ENCODE measurements around the gene MFSD12. TPM values are rescaled to one million over a fixed set of nuclear protein-coding genes. Genes with fewer than 3 reads are reported as not detected.
"Not testable (repeated sequence)": the region's sequence is repeated elsewhere in the genome, so short reads cannot be mapped to it uniquely, and the experiment has no call there.

The MFSD12 gene
- total RNA-seq, 1 donor from 2014 or later, result 154 TPM

DNA sequence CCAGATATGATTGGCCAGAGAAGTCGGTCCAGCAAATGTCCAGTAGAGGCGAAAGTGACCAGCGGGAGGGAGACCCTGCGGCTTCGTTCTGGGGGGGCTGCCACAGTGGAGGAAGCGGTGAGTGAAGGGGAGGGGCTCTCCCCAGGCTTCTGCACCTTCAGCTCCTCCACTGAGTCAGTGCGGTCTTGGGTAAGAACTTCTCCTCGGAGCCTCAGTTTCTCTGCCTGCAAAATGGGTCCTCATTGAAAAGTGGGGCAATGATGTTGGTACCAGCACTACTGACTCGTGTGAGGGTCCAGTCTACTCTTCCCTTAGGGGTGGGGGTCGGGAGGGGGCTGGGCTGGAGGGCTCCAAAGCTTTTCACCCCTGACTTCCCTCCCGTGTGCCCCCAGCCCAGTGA, 32.1 kb upstream of the MFSD12 start:
- Histone ChIP-seq H3K4me3 (ENCODE audit: low read depth, low read length) (no peak overlapping the region), H3K27me3 (ENCODE audit: control insufficient read depth, insufficient read depth, low read length) (peaks cover 26% of the 10 kb centered on the region), H3K36me3 (ENCODE audit: control insufficient read depth, insufficient read depth, low read length) (no peaks in the 10 kb centered on the region)
- DNase-seq (ENCODE audit: low read depth), result no peak
- TF ChIP-seq, protein P1, sequence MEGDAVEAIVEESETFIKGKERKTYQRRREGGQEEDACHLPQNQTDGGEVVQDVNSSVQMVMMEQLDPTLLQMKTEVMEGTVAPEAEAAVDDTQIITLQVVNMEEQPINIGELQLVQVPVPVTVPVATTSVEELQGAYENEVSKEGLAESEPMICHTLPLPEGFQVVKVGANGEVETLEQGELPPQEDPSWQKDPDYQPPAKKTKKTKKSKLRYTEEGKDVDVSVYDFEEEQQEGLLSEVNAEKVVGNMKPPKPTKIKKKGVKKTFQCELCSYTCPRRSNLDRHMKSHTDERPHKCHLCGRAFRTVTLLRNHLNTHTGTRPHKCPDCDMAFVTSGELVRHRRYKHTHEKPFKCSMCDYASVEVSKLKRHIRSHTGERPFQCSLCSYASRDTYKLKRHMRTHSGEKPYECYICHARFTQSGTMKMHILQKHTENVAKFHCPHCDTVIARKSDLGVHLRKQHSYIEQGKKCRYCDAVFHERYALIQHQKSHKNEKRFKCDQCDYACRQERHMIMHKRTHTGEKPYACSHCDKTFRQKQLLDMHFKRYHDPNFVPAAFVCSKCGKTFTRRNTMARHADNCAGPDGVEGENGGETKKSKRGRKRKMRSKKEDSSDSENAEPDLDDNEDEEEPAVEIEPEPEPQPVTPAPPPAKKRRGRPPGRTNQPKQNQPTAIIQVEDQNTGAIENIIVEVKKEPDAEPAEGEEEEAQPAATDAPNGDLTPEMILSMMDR (IDR thresholded peaks at IDR 0.05; ENCODE audit: insufficient read depth, low read length, poor library complexity, severe bottlenecking), result no peak

- Histone ChIP-seq H3K4me3 (ENCODE audit: low read depth, low read length) (no peak overlapping the region), H3K36me3 (ENCODE audit: control insufficient read depth, insufficient read depth, low read length) (no peaks in the 10 kb centered on the region), H3K27me3 (ENCODE audit: control insufficient read depth, insufficient read depth, low read length) (peaks cover 18% of the 10 kb centered on the region)
- DNase-seq (ENCODE audit: low read depth), result no peak
- TF ChIP-seq, protein P1 (IDR thresholded peaks at IDR 0.05; ENCODE audit: insufficient read depth, low read length, poor library complexity, severe bottlenecking), result no peak
Measured at GRCh38 chr19:3586707-3587346, 29.4 kb upstream of the MFSD12 start.

DNA sequence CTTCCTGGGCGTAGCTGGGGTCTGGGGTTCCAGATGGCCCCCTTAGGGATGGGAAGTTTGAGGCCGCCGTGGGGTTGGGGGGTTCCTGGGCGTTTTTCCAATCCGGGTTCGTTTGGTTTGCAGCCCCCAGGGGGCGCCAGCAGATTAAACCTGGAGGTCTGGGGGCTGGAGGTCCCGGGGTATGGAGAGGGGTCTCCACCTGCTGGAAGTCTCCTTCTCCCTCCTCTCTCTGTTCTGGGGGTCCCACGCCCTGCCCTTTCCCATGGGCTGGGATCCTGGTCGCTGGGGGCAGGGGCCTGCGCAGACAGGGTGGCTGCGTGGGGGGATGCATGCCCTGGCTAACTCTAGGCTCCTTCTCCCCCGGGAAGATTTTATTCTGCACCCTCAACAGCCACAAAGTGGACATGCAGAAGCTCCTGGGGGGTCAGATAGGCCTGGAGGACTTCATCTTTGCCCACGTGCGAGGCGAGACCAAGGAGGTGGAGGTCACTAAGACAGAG, 28.8 kb upstream of the MFSD12 start:
- TF ChIP-seq, protein P1 (IDR thresholded peaks at IDR 0.05; ENCODE audit: insufficient read depth, low read length, poor library complexity, severe bottlenecking), result peak; percentile 57
- H3K36me3 ChIP-seq (ENCODE audit: control insufficient read depth, insufficient read depth, low read length), result no peaks in the 10 kb centered on the region
- H3K4me3 ChIP-seq (ENCODE audit: low read depth, low read length), result no peak overlapping the region
- peaks cover 18% of the 10 kb centered on the region for H3K27me3 ChIP-seq (ENCODE audit: control insufficient read depth, insufficient read depth, low read length)
- no peak for DNase-seq (ENCODE audit: low read depth)

DNA sequence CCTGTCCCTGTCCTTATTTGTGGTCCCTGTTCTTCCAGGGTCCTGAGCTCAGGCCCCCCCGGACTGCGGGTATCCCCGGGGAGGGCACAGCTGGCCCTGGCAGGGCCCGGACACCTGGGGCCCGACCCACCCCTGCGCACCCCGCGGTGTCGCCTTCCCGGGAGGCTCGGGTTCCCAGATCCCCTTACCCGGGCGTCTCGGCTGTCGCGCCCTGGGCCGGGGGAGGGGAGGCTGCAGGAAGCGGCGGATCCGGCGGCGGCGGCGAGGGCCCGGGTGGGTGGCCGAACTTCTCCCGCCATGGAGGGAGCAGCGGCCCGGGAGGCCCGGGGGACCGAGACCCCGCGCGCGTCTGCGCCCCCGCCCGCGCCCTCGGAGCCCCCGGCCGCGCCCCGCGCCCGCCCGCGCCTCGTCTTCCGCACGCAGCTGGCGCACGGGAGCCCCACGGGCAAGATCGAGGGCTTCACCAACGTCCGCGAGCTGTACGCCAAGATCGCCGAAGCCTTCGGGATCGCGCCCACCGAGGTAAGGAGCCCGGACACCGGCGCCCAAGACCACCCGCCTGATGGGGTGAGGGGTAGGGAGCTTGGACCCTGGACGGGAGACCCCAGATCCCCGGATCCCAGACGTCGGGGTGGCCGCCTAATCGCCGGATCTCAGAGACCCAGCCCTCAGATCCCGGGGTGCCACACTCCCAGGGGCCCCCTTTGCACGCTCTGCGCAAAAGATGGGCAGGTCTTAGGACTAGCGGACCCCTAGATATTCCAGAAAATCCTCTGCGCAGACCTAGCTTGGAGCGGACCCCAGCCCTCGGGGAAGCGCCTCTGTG, 28.1 kb upstream of the MFSD12 start, which contains the start of gene GIPC3:
Gene GIPC3 (plus strand): TSS at position 178 of the 826 bp plus-strand sequence. CDS start 120 bp downstream, at position 298.
- TF ChIP-seq, protein P1 (IDR thresholded peaks at IDR 0.05; ENCODE audit: insufficient read depth, low read length, poor library complexity, severe bottlenecking), result no peak
- Histone ChIP-seq H3K27me3 (ENCODE audit: control insufficient read depth, insufficient read depth, low read length) (peaks cover 18% of the 10 kb centered on the region), H3K4me3 (ENCODE audit: low read depth, low read length) (no peak within 1 kb of the TSS), H3K36me3 (ENCODE audit: control insufficient read depth, insufficient read depth, low read length) (no peaks in the 10 kb centered on the region)
- no peak for DNase-seq (ENCODE audit: low read depth)

DNA sequence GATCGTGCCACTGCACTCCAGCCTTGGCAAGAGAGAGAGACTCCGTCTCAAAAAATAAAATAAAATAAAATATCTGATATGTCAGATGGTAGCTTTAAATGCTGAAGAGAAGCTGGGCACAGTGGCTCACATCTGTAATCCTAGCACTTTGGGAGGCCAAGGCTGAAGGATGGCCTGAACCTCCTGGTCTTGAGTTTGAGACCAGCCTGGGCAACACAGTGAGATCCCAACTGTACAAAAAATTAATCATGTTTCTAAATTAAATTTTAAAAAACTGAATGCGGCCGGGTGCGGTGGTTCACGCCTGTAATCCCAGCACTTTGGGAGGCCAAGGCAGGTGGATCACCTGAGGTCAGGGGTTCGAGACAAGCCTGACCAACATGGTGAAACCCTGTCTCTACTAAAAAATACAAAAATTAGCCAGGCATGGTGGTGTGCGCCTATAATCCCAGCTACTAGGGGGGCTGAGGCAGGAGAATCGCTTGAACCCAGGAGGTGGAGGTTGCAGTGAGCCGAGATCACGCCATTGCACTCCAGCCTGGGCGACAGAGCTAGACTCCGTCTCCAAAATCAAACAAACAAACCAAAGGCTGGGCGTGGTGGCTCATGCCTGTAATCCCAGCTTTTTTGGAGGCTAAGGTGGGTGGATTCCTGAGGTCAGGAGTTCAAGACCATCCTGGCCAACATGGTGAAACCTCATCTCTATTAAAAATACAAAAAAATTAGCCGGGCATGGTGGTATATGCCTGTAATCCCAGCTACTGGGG, 26.8 kb upstream of the MFSD12 start:
- not testable (repeated sequence) for H3K4me3 ChIP-seq (ENCODE audit: low read depth, low read length); DNase-seq (ENCODE audit: low read depth); H3K36me3 ChIP-seq (ENCODE audit: control insufficient read depth, insufficient read depth, low read length)
- peaks cover 18% of the 10 kb centered on the region for H3K27me3 ChIP-seq (ENCODE audit: control insufficient read depth, insufficient read depth, low read length)

DNA sequence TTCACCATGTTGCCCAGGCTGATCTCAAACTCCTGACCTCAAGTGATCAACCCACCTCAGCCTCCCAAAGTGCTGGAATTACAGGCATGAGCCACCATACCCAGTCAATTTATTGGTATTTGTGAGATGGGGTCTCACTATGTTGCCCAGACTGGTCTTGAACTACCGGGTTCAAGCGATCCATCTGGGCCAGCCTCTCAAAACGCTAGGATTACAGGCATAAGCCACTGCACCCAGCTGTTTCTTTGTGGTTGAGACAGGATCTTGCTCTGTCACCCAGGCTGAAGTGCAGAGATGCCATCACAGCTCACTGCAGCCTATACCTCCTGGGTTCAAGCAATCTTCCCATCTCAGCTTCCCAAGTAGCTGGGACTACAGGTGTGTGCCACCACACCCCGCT, 24.4 kb upstream of the MFSD12 start:
- H3K4me3 ChIP-seq (ENCODE audit: low read depth, low read length); H3K36me3 ChIP-seq (ENCODE audit: control insufficient read depth, insufficient read depth, low read length); DNase-seq (ENCODE audit: low read depth): not testable (repeated sequence)
- peaks cover 18% of the 10 kb centered on the region for H3K27me3 ChIP-seq (ENCODE audit: control insufficient read depth, insufficient read depth, low read length)

Data from kidney epithelial cell (primary cell).